MM.1S (cell line): Measurements from ENCODE around the gene TOLLIP.

ENCODE experiments used
- EZH2 ChIP-seq: fragments of 300-600 bp; sonication (generic); optimal IDR thresholded peaks from 2 replicates; pipeline ENCODE3; 2017; ENCODE audit warnings: low read depth, mild to moderate bottlenecking, antibody characterized with exemption, low read length, mixed read lengths
- EZH2phosphoT487 ChIP-seq: fragments of 300-600 bp; sonication (generic); IDR thresholded peaks from 2 replicates; pipeline ENCODE4 v1.6.1; 2018; ENCODE audit warnings: antibody characterized with exemption, low read length
- TF ChIP-seq, protein P1 (sequence below): fragments of 300-600 bp; sonication (generic); IDR thresholded peaks from 2 replicates; pipeline ENCODE4 v1.5.1; 2016; ENCODE audit warnings: antibody characterized with exemption, low read length, mixed read lengths

DNA sequence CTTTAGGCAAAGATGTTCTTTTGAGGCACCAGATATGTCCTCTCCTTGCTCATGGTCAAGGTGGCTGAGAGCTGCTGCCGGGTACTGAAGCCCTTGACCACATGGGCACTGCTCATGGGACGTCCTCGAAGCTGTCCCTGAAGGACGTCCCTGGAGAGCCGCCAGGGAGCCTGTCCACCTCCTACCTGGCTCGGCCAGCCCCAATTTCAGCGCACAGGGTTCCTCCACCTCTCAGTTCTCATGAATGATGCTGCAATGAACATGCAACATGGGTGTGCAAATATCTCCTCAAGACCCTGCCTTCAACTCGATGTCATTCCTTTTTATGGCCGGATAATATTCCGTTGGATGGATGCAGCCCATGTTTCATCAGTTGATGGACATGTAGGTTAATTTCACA lies 24.4 kb upstream of the TOLLIP start:
- TF ChIP-seq, protein P1, sequence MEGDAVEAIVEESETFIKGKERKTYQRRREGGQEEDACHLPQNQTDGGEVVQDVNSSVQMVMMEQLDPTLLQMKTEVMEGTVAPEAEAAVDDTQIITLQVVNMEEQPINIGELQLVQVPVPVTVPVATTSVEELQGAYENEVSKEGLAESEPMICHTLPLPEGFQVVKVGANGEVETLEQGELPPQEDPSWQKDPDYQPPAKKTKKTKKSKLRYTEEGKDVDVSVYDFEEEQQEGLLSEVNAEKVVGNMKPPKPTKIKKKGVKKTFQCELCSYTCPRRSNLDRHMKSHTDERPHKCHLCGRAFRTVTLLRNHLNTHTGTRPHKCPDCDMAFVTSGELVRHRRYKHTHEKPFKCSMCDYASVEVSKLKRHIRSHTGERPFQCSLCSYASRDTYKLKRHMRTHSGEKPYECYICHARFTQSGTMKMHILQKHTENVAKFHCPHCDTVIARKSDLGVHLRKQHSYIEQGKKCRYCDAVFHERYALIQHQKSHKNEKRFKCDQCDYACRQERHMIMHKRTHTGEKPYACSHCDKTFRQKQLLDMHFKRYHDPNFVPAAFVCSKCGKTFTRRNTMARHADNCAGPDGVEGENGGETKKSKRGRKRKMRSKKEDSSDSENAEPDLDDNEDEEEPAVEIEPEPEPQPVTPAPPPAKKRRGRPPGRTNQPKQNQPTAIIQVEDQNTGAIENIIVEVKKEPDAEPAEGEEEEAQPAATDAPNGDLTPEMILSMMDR: no peak
- TF ChIP-seq EZH2phosphoT487 (no peak), EZH2 (no peak)
